Neural progenitor cell (in vitro differentiated cells): ENCODE results near the gene LY6G5C. TPM values are rescaled to one million over a fixed set of nuclear protein-coding genes. Genes with fewer than 3 reads are reported as not detected.

Experiments
- DNase-seq: peaks from one replicate; pipeline ENCODE4 v3.0.0-alpha.2; 2016; ENCODE audit warnings: low spot score
- H2AFZ ChIP-seq: fragments of 200-600 bp; sonication (generic); replicated peaks from 2 replicates; pipeline ENCODE4 v1.6.1; 2016; ENCODE audit warnings: antibody characterized with exemption
- H3F3A ChIP-seq: fragments of 200-600 bp; sonication (generic); 2 replicates; pipeline ENCODE4 v1.6.1; 2016; ENCODE audit warnings: antibody characterized with exemption, low read depth
- H3K27ac ChIP-seq: fragments of 200-600 bp; sonication (generic); 2 replicates; pipeline ENCODE4 v1.5.1; 2016; ENCODE audit warnings: mild to moderate bottlenecking
- H3K27me3 ChIP-seq: fragments of 200-600 bp; sonication (generic); 2 replicates; pipeline ENCODE4 v1.6.1; 2016; ENCODE audit warnings: mild to moderate bottlenecking, moderate library complexity
- H3K36me3 ChIP-seq: fragments of 200-600 bp; sonication (generic); 2 replicates; pipeline ENCODE4 v1.5.1; 2016
- H3K4me1 ChIP-seq: fragments of 200-600 bp; sonication (generic); 2 replicates; pipeline ENCODE4 v1.6.1; 2016; ENCODE audit warnings: mixed run types
- H3K4me2 ChIP-seq: fragments of 200-600 bp; sonication (generic); 2 replicates; pipeline ENCODE4 v1.6.1; 2016
- H3K4me3 ChIP-seq: fragments of 200-600 bp; sonication (generic); 2 replicates; pipeline ENCODE4 v1.5.1; 2016
- H3K79me2 ChIP-seq: fragments of 200-600 bp; sonication (generic); 2 replicates; pipeline ENCODE4 v1.6.1; 2016; ENCODE audit warnings: low read depth
- H3K9ac ChIP-seq: fragments of 200-600 bp; sonication (generic); 2 replicates; pipeline ENCODE4 v1.6.1; 2016
- H3K9me3 ChIP-seq: fragments of 200-600 bp; sonication (generic); 2 replicates; pipeline ENCODE4 v1.5.1; 2016; ENCODE audit warnings: low read depth
- H4K20me1 ChIP-seq: fragments of 200-600 bp; sonication (generic); 2 replicates; pipeline ENCODE4 v1.6.1; 2016; ENCODE audit warnings: low read depth
- H3K27ac Mint-ChIP-seq: 3 replicates; pipeline ENCODE4 v1.8.0; 2021; ENCODE audit warnings: mixed read lengths
- H3K27me3 Mint-ChIP-seq: 2 replicates; pipeline ENCODE4 v1.8.0; 2022; ENCODE audit warnings: low read depth, mild to moderate bottlenecking, inconsistent platforms, moderate library complexity, mixed read lengths; ENCODE audit not compliant: insufficient read depth
- H3K36me3 Mint-ChIP-seq: 3 replicates; pipeline ENCODE4 v1.8.0; 2021; ENCODE audit warnings: mixed read lengths
- H3K4me1 Mint-ChIP-seq: 3 replicates; pipeline ENCODE4 v1.8.0; 2021; ENCODE audit warnings: mixed read lengths
- H3K4me3 Mint-ChIP-seq: 3 replicates; pipeline ENCODE4 v1.8.0; 2021; ENCODE audit warnings: mild to moderate bottlenecking, moderate library complexity, mixed read lengths
- H3K9me3 Mint-ChIP-seq: 3 replicates; pipeline ENCODE4 v1.8.0; 2020; ENCODE audit warnings: mixed read lengths
- CTCF ChIP-seq: fragments of 200-600 bp; sonication (generic); IDR thresholded peaks from 2 replicates; pipeline ENCODE4 v1.5.1; 2017; ENCODE audit warnings: antibody characterized with exemption, mild to moderate bottlenecking
- EZH2 ChIP-seq: fragments of 200-600 bp; sonication (generic); IDR thresholded peaks from 2 replicates; pipeline ENCODE4 v1.6.1; 2017; ENCODE audit warnings: antibody characterized with exemption, mild to moderate bottlenecking, moderate library complexity
- EZH2phosphoT487 ChIP-seq: fragments of 200-600 bp; sonication (generic); IDR thresholded peaks from 2 replicates; pipeline ENCODE4 v1.6.1; 2017; ENCODE audit warnings: antibody characterized with exemption
- total RNA-seq: library from RNA; depleted of rRNA; stranded (reverse); fragments of >200 nt; gene quantifications from 2 replicates; pipeline ENCODE4 v1.2.3, GENCODE V29; 2015; ENCODE audit warnings: low replicate concordance

Gene LY6G5C
- total RNA-seq, 1 donor from 2014 or later, result not detected

- no peak overlapping the region for H3K4me3 ChIP-seq
- no peaks in the 10 kb centered on the region for H3K36me3 ChIP-seq
- TF ChIP-seq CTCF (no peak), EZH2 (no peak), EZH2phosphoT487 (no peak)
- H3K27me3 ChIP-seq, result no peaks in the 10 kb centered on the region
- H3K79me2 ChIP-seq, result peaks cover 50% of the 10 kb centered on the region
- H3K4me2 ChIP-seq, result no peak overlapping the region
- H3K27ac ChIP-seq, result no peak overlapping the region
- H3K27me3 Mint-ChIP-seq, result peaks cover 6% of the 10 kb centered on the region
- H3K4me3 Mint-ChIP-seq, result peak overlapping the region; percentile 92
- DNase-seq, result no peak
- H3K4me1 ChIP-seq, result peaks cover 19% of the 10 kb centered on the region
- H3K27ac Mint-ChIP-seq, result no peak overlapping the region
- no peak overlapping the region for H2AFZ ChIP-seq
- H3K9me3 ChIP-seq, result no peaks in the 10 kb centered on the region
- peaks cover 39% of the 10 kb centered on the region for H3F3A ChIP-seq
- no peak overlapping the region for H3K9ac ChIP-seq
- H3K9me3 Mint-ChIP-seq, result no peaks in the 10 kb centered on the region
- peaks cover 50% of the 10 kb centered on the region for H3K4me1 Mint-ChIP-seq
- peaks cover 21% of the 10 kb centered on the region for H3K36me3 Mint-ChIP-seq
- H4K20me1 ChIP-seq, result peaks cover 10% of the 10 kb centered on the region
These were observed 23.3 kb downstream of the LY6G5C start for GRCh38 chr6:31657406-31658157.

DNA sequence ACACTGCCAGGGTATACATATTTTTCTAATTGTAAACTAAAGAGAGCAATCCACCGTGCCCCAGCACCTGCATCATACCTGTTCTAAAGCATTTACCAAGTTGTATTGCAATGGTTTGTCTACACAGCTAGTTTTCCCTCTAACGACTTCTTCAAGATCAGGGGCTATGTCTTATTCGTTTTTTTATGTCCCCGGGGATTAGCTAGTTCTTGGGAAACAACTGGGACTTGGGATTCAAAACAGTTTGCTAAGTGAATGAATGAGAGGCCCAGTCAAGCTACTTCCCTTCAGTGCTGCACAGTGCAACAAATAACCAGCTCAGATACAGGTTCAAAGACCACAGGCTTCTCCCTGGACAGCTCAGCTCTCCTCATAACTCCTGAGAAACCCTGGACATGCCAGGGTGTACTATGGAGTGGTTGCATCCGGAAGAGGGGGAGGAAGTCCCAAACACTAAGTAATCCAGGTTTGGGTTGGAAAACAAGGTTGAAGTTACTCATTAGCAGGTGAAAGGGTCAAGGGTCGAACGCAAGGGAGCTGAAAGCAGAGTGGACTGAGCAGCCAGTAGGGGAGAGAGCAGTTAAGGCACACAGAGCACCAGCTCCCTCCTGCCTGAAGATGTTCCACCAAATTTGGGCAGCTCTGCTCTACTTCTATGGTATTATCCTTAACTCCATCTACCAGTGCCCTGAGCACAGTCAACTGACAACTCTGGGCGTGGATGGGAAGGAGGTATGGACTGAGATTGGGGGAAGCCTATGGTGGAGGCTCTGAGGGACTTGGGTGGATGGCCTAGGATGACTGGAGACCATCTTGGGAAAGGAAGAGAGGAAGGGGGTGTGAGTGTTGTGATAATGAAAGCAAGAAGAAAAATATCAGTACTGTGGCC lies 25.3 kb downstream of the LY6G5C start, which contains the start of gene APOM:
APOM (plus strand) TSS at position 546 of the 889 bp plus-strand sequence; CDS start at position 619, 73 bp downstream.
- Histone ChIP-seq H3F3A (peaks cover 43% of the 10 kb centered on the region), H3K4me1 (peaks cover 25% of the 10 kb centered on the region), H3K4me2 (no peak within 1 kb of the TSS), H3K9ac (no peak within 1 kb of the TSS), H3K9me3 (no peaks in the 10 kb centered on the region), H2AFZ (no peak within 1 kb of the TSS), H3K27ac (no peak within 1 kb of the TSS), H4K20me1 (peaks cover 16% of the 10 kb centered on the region), H3K27me3 (no peaks in the 10 kb centered on the region), H3K4me3 (no peak within 1 kb of the TSS), H3K36me3 (peaks cover 5% of the 10 kb centered on the region), H3K79me2 (peaks cover 59% of the 10 kb centered on the region)
- Mint-ChIP-seq H3K27me3 (peaks cover 12% of the 10 kb centered on the region), H3K4me3 (peak within 1 kb of the TSS; percentile 48), H3K36me3 (peaks cover 26% of the 10 kb centered on the region), H3K4me1 (peaks cover 50% of the 10 kb centered on the region), H3K9me3 (no peaks in the 10 kb centered on the region), H3K27ac (no peak within 1 kb of the TSS)
- DNase-seq, result no peak
- TF ChIP-seq EZH2 (no peak), CTCF (no peak), EZH2phosphoT487 (no peak)

GRCh38 chr6:31654574-31655348 lies 26.1 kb downstream of the LY6G5C start:
- Mint-ChIP-seq H3K4me3 (no peak overlapping the region), H3K27ac (no peak overlapping the region), H3K9me3 (no peaks in the 10 kb centered on the region), H3K4me1 (peaks cover 50% of the 10 kb centered on the region), H3K27me3 (peaks cover 12% of the 10 kb centered on the region), H3K36me3 (peaks cover 29% of the 10 kb centered on the region)
- no peak overlapping the region for H3K27ac ChIP-seq
- no peak overlapping the region for H3K4me2 ChIP-seq
- H2AFZ ChIP-seq, result no peak overlapping the region
- peaks cover 5% of the 10 kb centered on the region for H3K36me3 ChIP-seq
- peaks cover 39% of the 10 kb centered on the region for H3F3A ChIP-seq
- H3K27me3 ChIP-seq, result no peaks in the 10 kb centered on the region
- peaks cover 15% of the 10 kb centered on the region for H4K20me1 ChIP-seq
- no peak overlapping the region for H3K4me3 ChIP-seq
- peaks cover 60% of the 10 kb centered on the region for H3K79me2 ChIP-seq
- TF ChIP-seq EZH2phosphoT487, result no peak
- TF ChIP-seq CTCF, result no peak
- no peak for TF ChIP-seq EZH2
- no peak for DNase-seq
- peaks cover 20% of the 10 kb centered on the region for H3K4me1 ChIP-seq
- H3K9ac ChIP-seq, result no peak overlapping the region
- no peaks in the 10 kb centered on the region for H3K9me3 ChIP-seq
